SK-N-SH (cell line): ENCODE data around the gene PRKX.

Experiments
- CTCF ChIP-seq: fragments of 200-600 bp; sonication (generic); IDR thresholded peaks from 2 replicates; pipeline ENCODE4 v1.6.1; 2017; ENCODE audit warnings: antibody characterized with exemption, mild to moderate bottlenecking, moderate library complexity
- EZH2phosphoT487 ChIP-seq: fragments of 200-600 bp; sonication (generic); IDR thresholded peaks from 2 replicates; pipeline ENCODE4 v1.6.1; 2017; ENCODE audit warnings: low read depth, mixed run types, mild to moderate bottlenecking, antibody characterized with exemption, moderate library complexity, borderline replicate concordance
- GATA2 ChIP-seq: sonication (generic); formaldehyde crosslinking; IDR thresholded peaks from 2 replicates; pipeline ENCODE4 v1.5.0; 2020; ENCODE audit warnings: mild to moderate bottlenecking, missing genetic modification reagents
- JUND ChIP-seq: IDR thresholded peaks from 2 replicates; pipeline ENCODE4 v1.4.0; 2012
- MXI1 ChIP-seq: IDR thresholded peaks from 2 replicates; pipeline ENCODE4 v1.6.1; 2012; ENCODE audit warnings: mild to moderate bottlenecking, low read depth, low read length, improper control_type of control experiment
- POLR2AphosphoS5 ChIP-seq: IDR thresholded peaks from 2 replicates; pipeline ENCODE4 v1.6.1; 2012; ENCODE audit warnings: low read depth, low read length
- RAD21 ChIP-seq: IDR thresholded peaks from 2 replicates; pipeline ENCODE4 v1.6.1; 2012; ENCODE audit warnings: mild to moderate bottlenecking, low read length
- REST ChIP-seq: IDR thresholded peaks from 2 replicates; pipeline ENCODE4 v1.6.1; 2012; ENCODE audit warnings: mild to moderate bottlenecking, low read depth, low read length, moderate library complexity
- YY1 ChIP-seq: IDR thresholded peaks from 2 replicates; pipeline ENCODE4 v1.4.0; 2012; ENCODE audit warnings: low read depth, mild to moderate bottlenecking

- TF ChIP-seq CTCF (no peak), EZH2phosphoT487 (no peak), POLR2AphosphoS5 (no peak), JUND (no peak), GATA2 (CRISPR knock-in tag) (no peak), REST (no peak), YY1 (no peak), RAD21 (no peak), MXI1 (no peak)
Measured at GRCh38 chrX:3584415-3584996, 128.9 kb downstream of the PRKX start.
